HG03442 (cell line): Measurements from ENCODE around the gene PAM.
"Not testable (repeated sequence)": the region's sequence is repeated elsewhere in the genome, so short reads cannot be mapped to it uniquely, and the experiment has no call there.

ENCODE experiments used
- ATAC-seq: cut with Tn5 transposase; IDR thresholded peaks from one replicate; pipeline ENCODE4 v1.9.1; 2021; ENCODE audit warnings: mild to moderate bottlenecking, moderate library complexity; ENCODE audit not compliant: unreplicated experiment

The PAM gene

DNA sequence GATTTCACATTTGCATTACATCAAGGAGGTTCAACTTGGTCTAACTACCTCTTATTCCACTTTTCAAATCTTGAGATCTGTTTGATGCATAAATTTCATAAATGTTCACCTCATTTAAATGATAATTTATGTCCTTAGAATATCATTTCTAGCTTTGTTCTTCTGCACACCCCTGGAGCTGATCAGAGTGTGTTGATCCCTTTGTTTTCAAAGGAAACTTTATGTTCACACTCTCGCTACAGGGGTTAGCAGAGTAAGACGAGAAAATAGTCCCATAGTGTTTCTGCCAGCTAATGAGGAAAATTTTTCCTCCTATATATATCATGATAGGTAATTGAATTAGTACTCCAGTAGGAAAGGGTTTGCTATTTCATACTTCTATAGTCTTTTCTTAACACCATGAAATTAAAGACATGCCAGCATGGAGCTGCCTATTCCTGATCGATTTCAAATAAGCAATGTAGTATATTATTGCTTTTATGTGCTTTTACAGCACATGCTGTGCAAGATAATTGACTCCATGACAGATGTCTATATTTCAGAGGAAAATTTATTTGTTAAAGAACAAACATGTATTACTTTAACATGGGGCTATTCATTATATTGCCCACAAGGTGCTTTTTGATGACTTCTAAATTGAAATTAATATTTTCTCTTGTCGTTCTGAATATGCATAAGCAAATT, 4.8 kb upstream of the PAM start:
- no peak for ATAC-seq

DNA sequence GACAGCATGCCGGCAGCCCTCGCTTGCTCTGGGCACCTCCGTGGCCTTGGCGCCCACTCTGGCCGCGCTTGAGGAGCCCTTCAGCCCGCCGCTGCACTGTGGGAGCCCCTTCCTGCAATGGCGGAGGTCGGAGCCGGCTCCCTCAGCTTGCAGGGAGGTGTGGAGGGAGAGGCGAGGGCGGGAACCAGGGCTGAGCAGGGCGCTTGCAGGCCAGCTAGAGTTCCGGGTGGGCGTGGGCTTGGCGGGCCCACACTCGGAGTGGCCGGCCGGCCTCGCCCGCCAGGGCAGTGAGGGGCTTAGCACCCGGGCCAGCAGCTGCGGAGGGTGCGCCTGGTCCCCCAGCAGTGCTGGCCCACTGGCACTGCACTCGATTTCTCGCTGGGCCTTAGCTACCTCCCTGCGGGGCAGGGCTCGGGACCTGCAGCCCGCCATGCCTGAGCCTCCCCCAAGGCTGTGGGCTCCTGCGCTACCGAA, 3.2 kb upstream of the PAM start:
- ATAC-seq: not testable (repeated sequence)

GRCh38 chr5:102753889-102754766, 977 bp upstream of the PAM start:
- ATAC-seq: peak; percentile 0

DNA sequence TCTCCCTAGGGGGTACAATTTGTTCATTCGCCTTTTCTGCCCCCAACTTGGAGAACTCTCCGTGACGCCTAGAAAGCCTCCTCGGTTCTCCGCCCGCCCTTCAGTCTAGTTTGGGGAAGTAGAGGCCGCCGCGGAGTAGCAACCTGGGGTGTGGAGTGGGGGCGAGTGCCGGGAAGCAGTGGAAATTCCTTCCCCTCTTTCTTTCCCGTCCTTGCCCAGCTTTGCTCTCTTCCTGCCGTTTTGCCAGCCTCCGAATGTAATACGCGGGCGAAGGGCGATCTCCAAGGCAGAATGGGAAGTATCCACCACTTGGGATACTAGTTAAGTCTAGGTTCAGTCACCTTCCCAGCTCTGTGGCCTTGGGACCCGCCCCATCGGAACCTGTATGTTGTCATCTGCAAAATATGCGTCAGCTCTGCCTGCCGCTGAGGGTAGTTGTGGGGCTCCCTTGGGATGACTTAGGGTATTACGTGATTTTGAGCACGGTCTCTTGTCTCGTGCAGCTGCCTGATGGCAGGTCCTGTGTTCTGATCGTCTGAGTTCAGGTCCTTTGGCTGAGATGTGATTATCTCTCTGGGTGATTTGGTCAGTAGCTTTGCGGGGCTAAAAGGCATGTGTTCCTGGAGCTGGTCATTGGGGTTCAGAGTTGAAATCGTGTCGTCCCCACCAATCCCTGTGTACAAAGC, 724 bp downstream of the PAM start:
- peak; percentile 76 for ATAC-seq

GRCh38 chr5:102758576-102758975, 3.5 kb downstream of the PAM start:
- no peak for ATAC-seq

DNA sequence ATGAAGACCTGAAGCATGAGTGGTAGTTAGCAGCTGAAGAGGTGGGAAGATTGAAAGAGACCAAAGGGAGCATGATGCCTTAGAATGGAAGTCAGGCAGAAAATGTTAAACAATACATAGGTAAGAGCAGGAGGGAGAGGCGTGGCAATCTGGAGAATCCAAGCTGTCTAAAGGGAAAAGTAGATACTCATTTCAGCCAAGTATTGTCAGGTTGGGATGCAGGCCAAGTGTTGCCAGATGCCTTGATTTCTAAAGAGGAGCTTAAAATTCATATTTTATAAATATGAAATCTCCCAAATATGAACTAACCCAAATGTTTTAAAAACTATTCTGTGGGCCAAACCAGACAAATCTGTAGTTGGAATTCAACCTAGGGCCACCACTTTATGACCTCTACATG, 4.2 kb downstream of the PAM start:
- ATAC-seq: no peak

GRCh38 chr5:102759700-102760099, 4.6 kb downstream of the PAM start:
- no peak for ATAC-seq

DNA sequence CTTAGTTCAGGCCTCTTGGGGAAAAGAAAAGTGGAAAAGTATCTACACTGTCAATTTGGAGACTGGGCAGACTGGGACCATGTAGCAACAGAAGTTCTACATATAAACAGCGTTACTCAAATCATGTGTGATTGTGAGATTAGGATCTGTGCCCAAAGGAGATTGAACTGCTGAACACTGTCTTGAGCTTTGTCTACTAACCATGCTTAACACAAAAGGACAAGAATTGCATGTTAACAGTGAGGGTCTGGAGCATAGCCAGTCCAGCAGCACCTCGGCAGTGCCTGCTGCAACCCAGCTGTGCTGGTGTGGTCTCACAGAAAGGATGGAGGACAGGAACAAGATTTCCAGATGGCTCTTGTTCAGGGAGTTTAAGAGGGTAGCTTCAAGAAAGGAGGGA, 5.7 kb downstream of the PAM start:
- no peak for ATAC-seq

GRCh38 chr5:102762095-102762534, 7.0 kb downstream of the PAM start:
- ATAC-seq: peak; percentile 66

- no peak for ATAC-seq
Measured at GRCh38 chr5:102762562-102763227, 7.6 kb downstream of the PAM start.

- ATAC-seq: no peak
Measured at GRCh38 chr5:102763734-102764133, 8.6 kb downstream of the PAM start.

- ATAC-seq: no peak
Measured at GRCh38 chr5:102764381-102765004, 9.4 kb downstream of the PAM start.

DNA sequence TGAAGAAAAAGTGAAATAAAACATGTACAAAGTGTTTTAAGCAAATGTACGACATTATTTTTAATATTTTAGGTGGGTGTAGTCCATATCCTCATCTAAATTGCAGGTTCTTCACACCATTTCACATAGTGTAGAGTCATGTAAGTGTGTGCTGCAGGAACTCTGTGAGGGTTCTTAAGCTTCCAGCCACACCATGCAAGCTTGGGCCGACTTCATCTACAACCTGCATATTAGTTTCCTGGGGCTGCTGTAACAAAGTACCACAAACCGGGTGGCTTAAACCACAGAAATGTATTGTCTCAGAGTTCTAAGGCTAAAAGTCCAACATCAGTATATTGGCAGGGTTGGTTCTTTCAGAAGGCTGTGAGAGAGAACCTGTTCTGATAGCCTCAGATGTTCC, 10.2 kb downstream of the PAM start:
- ATAC-seq: no peak

DNA sequence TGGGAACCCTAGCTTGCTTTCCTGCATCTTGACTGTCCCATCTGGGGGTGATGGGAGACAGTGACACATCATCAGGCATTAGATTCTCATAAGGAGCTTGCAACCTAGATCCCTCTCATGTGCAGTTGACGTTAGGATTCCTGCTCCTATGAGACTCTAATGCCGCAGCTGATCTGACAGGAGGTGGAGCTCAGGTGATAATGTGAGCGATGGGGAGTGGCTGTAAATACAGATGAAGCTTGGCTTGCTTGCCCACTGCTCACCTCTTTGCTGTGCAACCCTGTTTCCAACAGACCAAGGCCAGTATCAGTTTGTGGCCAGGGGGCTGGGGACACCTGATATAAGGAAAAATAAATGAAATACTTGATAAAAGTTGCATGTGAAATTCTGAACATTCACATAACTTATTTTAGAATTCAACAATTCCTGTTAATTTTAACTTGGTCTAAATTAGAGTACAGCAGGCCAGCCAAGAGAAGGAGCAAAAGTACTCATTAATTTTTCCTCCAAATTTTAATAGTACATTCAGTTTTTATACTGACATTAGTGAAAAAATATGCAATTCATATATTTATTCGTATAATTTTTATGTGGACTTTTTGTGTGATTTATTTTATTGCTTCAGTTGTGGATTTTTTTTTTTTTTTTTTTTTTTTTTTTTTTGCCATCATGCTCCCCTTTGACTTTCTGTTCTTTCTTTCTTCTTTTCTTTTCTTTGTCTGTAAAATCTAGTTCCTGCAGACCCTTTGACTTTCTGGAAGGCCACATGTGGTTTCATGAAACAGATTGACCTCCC, 11.4 kb downstream of the PAM start:
- no peak for ATAC-seq

GRCh38 chr5:102767862-102768261, 12.8 kb downstream of the PAM start:
- ATAC-seq: no peak

GRCh38 chr5:102770803-102771202, 15.7 kb downstream of the PAM start:
- no peak for ATAC-seq

DNA sequence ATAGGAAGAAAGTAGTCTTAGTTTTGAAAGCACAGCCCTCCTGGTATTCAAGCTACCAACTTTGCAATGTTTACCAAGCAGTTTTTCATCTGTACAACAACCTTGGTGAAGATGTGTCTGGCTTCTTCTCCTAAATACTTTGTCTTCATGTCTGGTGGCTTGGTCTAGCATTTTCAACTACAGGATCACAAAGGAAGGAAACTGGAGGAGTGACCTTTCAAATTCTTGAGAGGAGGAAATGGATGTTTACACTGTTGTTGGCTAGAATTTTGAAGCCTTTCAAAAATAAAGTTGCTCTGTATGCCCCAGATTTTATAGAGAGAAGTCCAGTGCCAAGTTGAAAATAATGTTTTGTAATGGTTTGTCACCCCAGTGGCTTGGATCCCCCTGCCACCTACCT, 16.3 kb downstream of the PAM start:
- ATAC-seq: no peak

DNA sequence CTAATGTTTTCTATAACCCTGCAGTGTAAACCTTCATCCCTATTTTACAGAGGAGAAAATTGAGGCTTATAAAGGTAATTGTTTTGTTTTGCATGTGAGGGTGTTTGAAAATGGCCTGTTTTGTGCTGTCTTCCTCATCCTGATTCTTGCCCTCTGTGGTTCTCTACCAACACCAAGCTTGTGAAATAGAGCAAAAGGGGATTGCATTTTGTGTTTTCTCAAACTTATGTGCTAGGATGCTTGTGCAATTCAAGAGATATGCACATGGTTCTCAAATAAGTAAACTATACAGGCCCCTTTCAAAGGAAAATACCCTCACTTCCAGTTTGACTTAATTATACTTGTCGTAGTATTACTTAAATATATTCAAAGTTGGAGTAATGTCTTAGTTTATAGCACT, 17.2 kb downstream of the PAM start:
- ATAC-seq: no peak

GRCh38 chr5:102773133-102773532, 18.0 kb downstream of the PAM start:
- ATAC-seq: no peak

- ATAC-seq: not testable (repeated sequence)
Measured at GRCh38 chr5:102775756-102776155, 20.7 kb downstream of the PAM start.
